ENCODE results near the gene CBFA2T3. TPM values are rescaled to one million over a fixed set of nuclear protein-coding genes. Genes with fewer than 3 reads are reported as not detected.

The CBFA2T3 gene
- total and polyA plus RNA-seq, 4 donors = 4.7 to 11.8 (median 6.6) TPM

DNA sequence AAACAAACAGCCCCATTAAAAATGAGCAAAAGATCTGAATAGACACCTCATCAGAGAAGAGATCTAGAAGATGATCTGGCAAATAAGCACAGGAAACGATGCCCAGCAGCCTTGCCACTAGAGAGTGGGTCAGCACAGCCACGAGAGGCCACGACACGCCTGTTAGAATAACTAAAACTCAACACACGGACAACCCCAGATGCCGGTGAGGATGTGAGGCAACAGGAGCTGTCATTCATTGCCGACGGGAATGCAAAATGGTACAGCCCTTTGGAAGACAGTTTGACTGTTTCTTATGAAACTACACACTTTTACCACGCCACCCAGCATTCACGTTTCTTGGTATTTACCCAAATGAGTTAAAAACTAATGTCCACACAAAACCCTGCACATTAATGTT is 31.5 kb downstream of the CBFA2T3 start:
- 28 to 58% methylated on average over 10 of the region's 10 CpGs for WGBS, 2 donors
- peaks cover 0 to 31% (median 11%) of the 10 kb centered on the region in 3 donors for H3K27me3 ChIP-seq (ENCODE audit: control insufficient read depth in 3 of 3, insufficient read depth in 3 of 3, low read length in 2 of 3)
- H3K36me3 ChIP-seq (ENCODE audit: control insufficient read depth in 4 of 4, insufficient read depth in 4 of 4, low read length in 4 of 4) = no peaks in the 10 kb centered on the region
- DNase-seq (no peak), ATAC-seq (ENCODE audit: insufficient read depth, low FRiP score) (no peak)
- peaks cover 0 to 5% (median 0%) of the 10 kb centered on the region in 5 donors for H3K4me1 ChIP-seq (ENCODE audit: control insufficient read depth in 5 of 5, insufficient read depth in 5 of 5, low read length in 5 of 5)
- H3K9ac ChIP-seq (ENCODE audit: insufficient read depth in 1 of 2, low read length in 2 of 2) = no peak overlapping the region
- no peak overlapping the region for H3K4me3 ChIP-seq
- H3K27ac ChIP-seq (ENCODE audit: low read depth in 1 of 2, low read length in 1 of 2) = no peak overlapping the region
- peaks cover 0 to 5% (median 0%) of the 10 kb centered on the region in 4 donors for H3K9me3 ChIP-seq (ENCODE audit: control insufficient read depth in 4 of 4, insufficient read depth in 3 of 4, low read length in 3 of 4)
- TF ChIP-seq, protein P1, sequence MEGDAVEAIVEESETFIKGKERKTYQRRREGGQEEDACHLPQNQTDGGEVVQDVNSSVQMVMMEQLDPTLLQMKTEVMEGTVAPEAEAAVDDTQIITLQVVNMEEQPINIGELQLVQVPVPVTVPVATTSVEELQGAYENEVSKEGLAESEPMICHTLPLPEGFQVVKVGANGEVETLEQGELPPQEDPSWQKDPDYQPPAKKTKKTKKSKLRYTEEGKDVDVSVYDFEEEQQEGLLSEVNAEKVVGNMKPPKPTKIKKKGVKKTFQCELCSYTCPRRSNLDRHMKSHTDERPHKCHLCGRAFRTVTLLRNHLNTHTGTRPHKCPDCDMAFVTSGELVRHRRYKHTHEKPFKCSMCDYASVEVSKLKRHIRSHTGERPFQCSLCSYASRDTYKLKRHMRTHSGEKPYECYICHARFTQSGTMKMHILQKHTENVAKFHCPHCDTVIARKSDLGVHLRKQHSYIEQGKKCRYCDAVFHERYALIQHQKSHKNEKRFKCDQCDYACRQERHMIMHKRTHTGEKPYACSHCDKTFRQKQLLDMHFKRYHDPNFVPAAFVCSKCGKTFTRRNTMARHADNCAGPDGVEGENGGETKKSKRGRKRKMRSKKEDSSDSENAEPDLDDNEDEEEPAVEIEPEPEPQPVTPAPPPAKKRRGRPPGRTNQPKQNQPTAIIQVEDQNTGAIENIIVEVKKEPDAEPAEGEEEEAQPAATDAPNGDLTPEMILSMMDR (IDR thresholded peaks at IDR 0.05; ENCODE audit: control extremely low read depth, extremely low read depth) = no peak

DNA sequence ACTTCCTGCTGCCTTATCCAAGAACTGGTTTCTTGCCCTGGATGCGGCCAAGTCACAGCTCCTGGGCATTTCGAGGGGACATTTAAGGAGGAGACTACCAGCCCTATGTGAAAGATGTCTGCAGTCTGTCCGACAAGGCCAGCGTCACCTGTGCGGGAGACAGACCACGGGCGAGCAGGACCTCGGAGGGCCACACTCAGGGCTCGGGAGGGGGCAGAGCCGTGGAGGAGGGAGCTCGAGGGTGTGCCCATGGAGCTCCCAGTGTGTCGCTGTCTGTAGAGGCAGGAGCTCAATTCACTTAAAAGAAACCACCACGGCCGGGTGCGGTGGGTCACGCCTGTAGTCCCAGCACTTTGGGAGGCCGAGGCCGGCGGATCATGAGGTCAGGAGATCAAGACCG is 33.3 kb downstream of the CBFA2T3 start:
- TF ChIP-seq, protein P1 (IDR thresholded peaks at IDR 0.05; ENCODE audit: control extremely low read depth, extremely low read depth) = no peak
- DNase-seq = no peak
- no peaks in the 10 kb centered on the region for H3K36me3 ChIP-seq (ENCODE audit: control insufficient read depth in 4 of 4, insufficient read depth in 4 of 4, low read length in 4 of 4)
- 90 to 91% methylated on average over 20 of the region's 20 CpGs for WGBS, 2 donors
- no peak overlapping the region for H3K4me3 ChIP-seq
- peaks cover 0 to 42% (median 11%) of the 10 kb centered on the region in 3 donors for H3K27me3 ChIP-seq (ENCODE audit: control insufficient read depth in 3 of 3, insufficient read depth in 3 of 3, low read length in 2 of 3)
- ATAC-seq (ENCODE audit: insufficient read depth, low FRiP score) = no peak
- peaks cover 0 to 5% (median 0%) of the 10 kb centered on the region in 4 donors for H3K9me3 ChIP-seq (ENCODE audit: control insufficient read depth in 4 of 4, insufficient read depth in 3 of 4, low read length in 3 of 4)
- no peak overlapping the region for H3K9ac ChIP-seq (ENCODE audit: insufficient read depth in 1 of 2, low read length in 2 of 2)
- no peak overlapping the region for H3K27ac ChIP-seq (ENCODE audit: low read depth in 1 of 2, low read length in 1 of 2)
- peaks cover 0 to 10% (median 0%) of the 10 kb centered on the region in 5 donors for H3K4me1 ChIP-seq (ENCODE audit: control insufficient read depth in 5 of 5, insufficient read depth in 5 of 5, low read length in 5 of 5)

DNA sequence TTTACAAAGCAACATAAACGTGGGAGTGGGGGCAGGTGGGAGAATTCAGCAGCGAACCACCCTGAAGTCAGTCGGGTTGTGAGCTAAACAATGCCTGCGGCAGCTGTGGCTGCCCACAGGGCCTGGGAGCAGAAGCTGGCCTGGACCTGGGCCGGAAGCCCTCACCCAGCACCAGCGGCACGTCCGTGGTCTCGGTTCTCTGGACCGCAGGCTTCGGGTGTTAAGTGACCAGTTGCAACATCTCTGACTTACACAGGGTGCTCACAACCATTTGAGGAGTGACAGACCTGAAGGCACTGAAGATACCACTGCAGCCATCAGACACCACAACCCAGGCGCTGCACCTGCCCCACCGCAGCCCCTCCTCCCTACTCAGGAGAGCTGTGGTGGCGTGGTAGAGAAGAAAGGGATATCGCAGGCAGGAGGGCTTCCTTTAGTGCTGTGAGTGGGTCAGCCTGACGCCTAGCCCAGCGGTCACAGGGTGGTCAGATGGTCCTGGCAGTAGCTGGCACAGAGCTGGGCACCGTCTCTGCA is 33.8 kb downstream of the CBFA2T3 start:
- TF ChIP-seq, protein P1 (IDR thresholded peaks at IDR 0.05; ENCODE audit: control extremely low read depth, extremely low read depth) = no peak
- peaks cover 0 to 39% (median 7%) of the 10 kb centered on the region in 3 donors for H3K27me3 ChIP-seq (ENCODE audit: control insufficient read depth in 3 of 3, insufficient read depth in 3 of 3, low read length in 2 of 3)
- no peak overlapping the region for H3K27ac ChIP-seq (ENCODE audit: low read depth in 1 of 2, low read length in 1 of 2)
- 82 to 86% methylated on average over 18 of the region's 18 CpGs for WGBS, 2 donors
- H3K9me3 ChIP-seq (ENCODE audit: control insufficient read depth in 4 of 4, insufficient read depth in 3 of 4, low read length in 3 of 4) = peaks cover 0 to 5% (median 0%) of the 10 kb centered on the region in 4 donors
- no peak overlapping the region for H3K4me3 ChIP-seq
- H3K4me1 ChIP-seq (ENCODE audit: control insufficient read depth in 5 of 5, insufficient read depth in 5 of 5, low read length in 5 of 5) = peaks cover 0 to 10% (median 0%) of the 10 kb centered on the region in 5 donors
- ATAC-seq (ENCODE audit: insufficient read depth, low FRiP score) (no peak), DNase-seq (no peak)
- H3K36me3 ChIP-seq (ENCODE audit: control insufficient read depth in 4 of 4, insufficient read depth in 4 of 4, low read length in 4 of 4) = no peaks in the 10 kb centered on the region
- H3K9ac ChIP-seq (ENCODE audit: insufficient read depth in 1 of 2, low read length in 2 of 2) = no peak overlapping the region
